HL-60 (cell line): ENCODE results near the gene CDK17.

Experiments
- CTCF ChIP-seq: IDR thresholded peaks from one replicate; pipeline ENCODE4 v1.5.1; 2011; ENCODE audit warnings: low read length, control low read depth, inconsistent platforms; ENCODE audit not compliant: insufficient read depth
- GABPA ChIP-seq: IDR thresholded peaks from 2 replicates; pipeline ENCODE4 v1.6.1; 2012; ENCODE audit warnings: low read depth
- POLR2AphosphoS5 ChIP-seq: IDR thresholded peaks from 2 replicates; pipeline ENCODE4 v1.6.1; 2012; ENCODE audit warnings: low read depth
- REST ChIP-seq: IDR thresholded peaks from 2 replicates; pipeline ENCODE4 v1.6.1; 2012; ENCODE audit warnings: low read depth; ENCODE audit not compliant: insufficient replicate concordance

GRCh38 chr12:96233168-96233567 lies 167.1 kb downstream of the CDK17 start:
- TF ChIP-seq CTCF (no peak), POLR2AphosphoS5 (no peak), REST (no peak), GABPA (no peak)
